WERI-Rb-1 (cell line): ENCODE data around the gene MAP3K7CL.

ENCODE experiments used
- DNase-seq: peaks from one replicate; pipeline ENCODE4 v3.0.0-alpha.2; 2020
- H3K27ac ChIP-seq: fragments of 250-450 bp; sonication (Bioruptor Pico); 2 replicates; pipeline ENCODE4 v1.5.1; 2020; ENCODE audit warnings: mild to moderate bottlenecking, moderate library complexity
- H3K27me3 ChIP-seq: fragments of 250-450 bp; sonication (Bioruptor Pico); 2 replicates; pipeline ENCODE4 v1.5.1; 2021; ENCODE audit warnings: mild to moderate bottlenecking, low read depth, moderate library complexity; ENCODE audit not compliant: insufficient read depth, severe bottlenecking
- H3K36me3 ChIP-seq: fragments of 250-450 bp; sonication (Bioruptor Pico); 2 replicates; pipeline ENCODE4 v1.5.1; 2020; ENCODE audit warnings: mild to moderate bottlenecking, moderate library complexity
- H3K4me3 ChIP-seq: 2 replicates; pipeline ENCODE4 v1.5.1; 2011; ENCODE audit warnings: low read depth, mild to moderate bottlenecking, control low read depth, low read length
- H3K9me3 ChIP-seq: fragments of 250-450 bp; sonication (Bioruptor Pico); 2 replicates; pipeline ENCODE4 v1.5.1; 2021; ENCODE audit warnings: mild to moderate bottlenecking, moderate library complexity; ENCODE audit not compliant: severe bottlenecking
- TF ChIP-seq, protein P1 (sequence below): IDR thresholded peaks from 2 replicates; pipeline ENCODE4 v1.5.1; 2011; ENCODE audit warnings: low read depth, mild to moderate bottlenecking, control low read depth, inconsistent platforms, low read length

MAP3K7CL gene

GRCh38 chr21:29179503-29179902 lies 49.1 kb downstream of the MAP3K7CL start:
- no peaks in the 10 kb centered on the region for H3K27me3 ChIP-seq
- no peaks in the 10 kb centered on the region for H3K9me3 ChIP-seq
- H3K36me3 ChIP-seq, result no peaks in the 10 kb centered on the region
- no peak for DNase-seq
- H3K27ac ChIP-seq, result no peak overlapping the region
- no peak overlapping the region for H3K4me3 ChIP-seq
- TF ChIP-seq, protein P1, sequence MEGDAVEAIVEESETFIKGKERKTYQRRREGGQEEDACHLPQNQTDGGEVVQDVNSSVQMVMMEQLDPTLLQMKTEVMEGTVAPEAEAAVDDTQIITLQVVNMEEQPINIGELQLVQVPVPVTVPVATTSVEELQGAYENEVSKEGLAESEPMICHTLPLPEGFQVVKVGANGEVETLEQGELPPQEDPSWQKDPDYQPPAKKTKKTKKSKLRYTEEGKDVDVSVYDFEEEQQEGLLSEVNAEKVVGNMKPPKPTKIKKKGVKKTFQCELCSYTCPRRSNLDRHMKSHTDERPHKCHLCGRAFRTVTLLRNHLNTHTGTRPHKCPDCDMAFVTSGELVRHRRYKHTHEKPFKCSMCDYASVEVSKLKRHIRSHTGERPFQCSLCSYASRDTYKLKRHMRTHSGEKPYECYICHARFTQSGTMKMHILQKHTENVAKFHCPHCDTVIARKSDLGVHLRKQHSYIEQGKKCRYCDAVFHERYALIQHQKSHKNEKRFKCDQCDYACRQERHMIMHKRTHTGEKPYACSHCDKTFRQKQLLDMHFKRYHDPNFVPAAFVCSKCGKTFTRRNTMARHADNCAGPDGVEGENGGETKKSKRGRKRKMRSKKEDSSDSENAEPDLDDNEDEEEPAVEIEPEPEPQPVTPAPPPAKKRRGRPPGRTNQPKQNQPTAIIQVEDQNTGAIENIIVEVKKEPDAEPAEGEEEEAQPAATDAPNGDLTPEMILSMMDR, result no peak

GRCh38 chr21:29181799-29182470 lies 51.5 kb downstream of the MAP3K7CL start:
- TF ChIP-seq, protein P1, result no peak
- Histone ChIP-seq H3K27ac (no peak overlapping the region), H3K27me3 (no peaks in the 10 kb centered on the region), H3K4me3 (no peak overlapping the region), H3K36me3 (no peaks in the 10 kb centered on the region), H3K9me3 (no peaks in the 10 kb centered on the region)
- DNase-seq, result no peak

DNA sequence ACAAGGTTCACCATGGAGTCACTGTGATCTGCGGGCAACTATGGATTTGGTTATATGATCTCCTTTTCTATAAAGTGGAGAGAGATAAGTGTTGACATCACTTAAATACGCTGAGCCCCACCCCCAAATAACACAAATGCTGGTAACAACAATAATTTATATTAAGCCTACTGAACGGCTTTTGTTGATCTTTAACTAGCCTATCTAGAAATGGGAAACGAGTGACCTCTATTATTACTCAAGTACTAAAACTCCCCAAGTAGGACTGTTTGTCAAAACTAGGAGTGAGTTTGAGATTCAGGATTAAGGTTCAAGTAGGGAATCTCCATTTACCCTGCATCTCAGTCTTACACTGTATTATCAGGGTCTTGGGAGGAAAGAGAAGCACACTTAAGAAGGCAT lies 52.2 kb downstream of the MAP3K7CL start:
- Histone ChIP-seq H3K4me3 (no peak overlapping the region), H3K27me3 (no peaks in the 10 kb centered on the region)

GRCh38 chr21:29184037-29184436 lies 53.6 kb downstream of the MAP3K7CL start:
- H3K27me3 ChIP-seq, result no peaks in the 10 kb centered on the region
- no peaks in the 10 kb centered on the region for H3K9me3 ChIP-seq
- H3K36me3 ChIP-seq, result no peaks in the 10 kb centered on the region
- no peak overlapping the region for H3K4me3 ChIP-seq
- no peak for DNase-seq
- TF ChIP-seq, protein P1, result no peak
- no peak overlapping the region for H3K27ac ChIP-seq

More for the DNA sequence above, 52.2 kb downstream of the MAP3K7CL start:
- Histone ChIP-seq H3K9me3 (no peaks in the 10 kb centered on the region), H3K27ac (no peak overlapping the region), H3K36me3 (no peaks in the 10 kb centered on the region)
- TF ChIP-seq, protein P1, result no peak
- DNase-seq, result no peak

DNA sequence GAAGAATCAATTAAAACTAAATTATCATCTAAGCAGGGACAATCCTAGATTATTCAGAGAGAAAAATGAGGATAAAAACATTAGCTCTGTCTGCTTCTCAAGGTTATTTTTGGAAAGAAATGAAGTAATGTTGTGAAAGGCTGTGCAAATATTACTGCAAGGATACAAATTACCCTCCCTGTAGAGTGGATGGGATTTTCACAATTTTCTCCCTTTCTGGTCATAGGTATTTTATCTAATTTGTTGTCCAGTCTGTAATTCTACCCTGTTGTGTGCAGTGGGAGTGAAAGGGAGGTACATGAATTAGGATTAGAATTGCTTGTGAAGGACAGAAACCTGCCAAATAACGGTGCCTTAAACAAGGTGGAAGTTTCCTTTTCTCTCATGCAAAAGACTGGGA lies 54.7 kb downstream of the MAP3K7CL start:
- Histone ChIP-seq H3K27ac (no peak overlapping the region), H3K9me3 (no peaks in the 10 kb centered on the region), H3K27me3 (no peaks in the 10 kb centered on the region), H3K4me3 (no peak overlapping the region), H3K36me3 (no peaks in the 10 kb centered on the region)
- DNase-seq, result no peak
- TF ChIP-seq, protein P1, result no peak

DNA sequence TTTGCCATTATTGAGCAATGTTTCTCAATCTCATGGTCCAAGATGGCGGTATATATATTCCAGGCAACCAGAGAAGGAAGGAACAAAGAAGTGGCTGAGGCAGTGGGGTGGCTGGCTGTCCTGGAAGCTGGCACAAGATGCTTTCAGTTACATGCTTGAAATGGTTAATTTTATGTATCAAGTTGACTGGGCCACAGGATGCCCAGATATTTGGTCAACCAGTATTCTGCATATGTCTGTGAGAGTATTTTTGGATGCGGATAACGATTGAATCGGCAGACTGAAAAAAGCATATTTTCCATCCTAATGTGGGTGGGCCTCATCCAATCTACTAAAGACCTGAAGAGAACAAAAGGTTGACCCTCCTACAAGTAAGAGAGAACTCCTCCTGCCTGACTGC lies 55.2 kb downstream of the MAP3K7CL start:
- Histone ChIP-seq H3K36me3 (no peaks in the 10 kb centered on the region), H3K27me3 (no peaks in the 10 kb centered on the region), H3K9me3 (no peaks in the 10 kb centered on the region), H3K4me3 (no peak overlapping the region), H3K27ac (no peak overlapping the region)
- DNase-seq, result no peak
- TF ChIP-seq, protein P1, result no peak
